GM12878 (cell line): ENCODE data around the gene EFNA1. TPM values are rescaled to one million over a fixed set of nuclear protein-coding genes. Genes with fewer than 3 reads are reported as not detected.
A peak's percentile ranks its signal among the peaks of the same experiment; 100 is the strongest.

Experiments used
- ATAC-seq: fragments of 200-7000 bp; cut with Tn5 transposase; 3 replicates; pipeline ENCODE4 v1.9.1; 2020; ENCODE audit warnings: mild to moderate bottlenecking, moderate library complexity
- BruUV-seq: library from RNA; stranded (reverse); fragments of 400-500 nt; replicated peaks from 2 replicates; lab custom pipeline; 2021; lab: Mats Ljungman, UMichigan
- CTCF ChIA-PET: fragments of 300-600 bp; sonication (Branson Sonifier 250); formaldehyde crosslinking; extraction: SDS; loops from one replicate; lab custom pipeline; 2021; ENCODE audit warnings: inconsistent platforms; lab: Yijun Ruan, JAX
- POLR2A ChIA-PET: fragments of 350-600 bp; formaldehyde crosslinking; extraction: SDS; loops from one replicate; lab custom pipeline; 2021; ENCODE audit warnings: inconsistent platforms; lab: Charles Lee
- RAD21 ChIA-PET: fragments of 300-600 bp; sonication (Branson Sonifier 250); formaldehyde crosslinking; loops from one replicate; lab custom pipeline; 2023; ENCODE audit warnings: antibody characterized with exemption; ENCODE audit not compliant: unreplicated experiment; lab: Charles Lee
- SMC1A ChIA-PET: fragments of 300-600 bp; sonication (Branson Sonifier 250); formaldehyde crosslinking; loops from one replicate; lab custom pipeline; 2023; ENCODE audit not compliant: unreplicated experiment, uncharacterized antibody; lab: Charles Lee
- DNase-seq: peaks from one replicate; pipeline ENCODE4 v3.0.0-alpha.2; 2011; ENCODE audit warnings: low read depth, low spot score
- FAIRE-seq: peaks from 3 replicates; lab custom pipeline; 2011; peaks lifted over from hg19 to GRCh38; lab: Jason Lieb, UNC
- H2AFZ ChIP-seq: 2 replicates; pipeline ENCODE4 v1.6.0; 2011; ENCODE audit warnings: low read depth, low read length, control low read depth; ENCODE audit not compliant: control insufficient read depth
- H3K27ac ChIP-seq: 2 replicates; pipeline ENCODE4 v1.5.1; 2011; ENCODE audit warnings: control low read depth; ENCODE audit not compliant: control insufficient read depth, insufficient read depth
- H3K27me3 ChIP-seq, 2 experiments: replicated peaks in 1 of 2; 2 replicates each; pipeline versions ENCODE4 v1.6.0 to v1.6.1; 2011; ENCODE audit warnings: low read length in 1 of 2; ENCODE audit not compliant: control insufficient read depth in 2 of 2, insufficient read depth in 2 of 2
- H3K36me3 ChIP-seq, 2 experiments: 2 replicates each; pipeline ENCODE4 v1.5.1; 2011; ENCODE audit warnings: low read length in 1 of 2; ENCODE audit not compliant: control insufficient read depth in 2 of 2, insufficient read depth in 2 of 2
- H3K4me1 ChIP-seq: 2 replicates; pipeline ENCODE4 v1.6.1; 2011; ENCODE audit warnings: mild to moderate bottlenecking, low read length, moderate library complexity, mixed read lengths; ENCODE audit not compliant: control insufficient read depth, insufficient read depth
- H3K4me2 ChIP-seq: 2 replicates; pipeline ENCODE4 v1.6.0; 2011; ENCODE audit warnings: control low read depth; ENCODE audit not compliant: control insufficient read depth, insufficient read depth
- H3K4me3 ChIP-seq: fragments of 200-600 bp; sonication (generic); 2 replicates; pipeline ENCODE4 v1.5.1; 2016
- H3K79me2 ChIP-seq: 2 replicates; pipeline ENCODE4 v1.6.0; 2011; ENCODE audit warnings: low read length; ENCODE audit not compliant: control insufficient read depth, insufficient read depth
- H3K9ac ChIP-seq: 2 replicates; pipeline ENCODE4 v1.8.0; 2011; ENCODE audit warnings: low read length, control low read depth, mixed read lengths; ENCODE audit not compliant: control insufficient read depth, insufficient read depth
- H3K9me3 ChIP-seq: replicated peaks from 3 replicates; pipeline ENCODE4 v1.5.1; 2011; ENCODE audit warnings: mild to moderate bottlenecking, low read length; ENCODE audit not compliant: control insufficient read depth, insufficient read depth
- H4K20me1 ChIP-seq: 2 replicates; pipeline ENCODE4 v1.6.0; 2011; ENCODE audit not compliant: control insufficient read depth, insufficient read depth
- BRCA1 ChIP-seq: IDR thresholded peaks from 2 replicates; pipeline ENCODE4 v1.6.1; 2011; ENCODE audit warnings: low read depth, low read length, improper control_type of control experiment
- EZH2 ChIP-seq: IDR thresholded peaks from 2 replicates; pipeline ENCODE4 v1.6.1; 2012; ENCODE audit warnings: low read depth, mild to moderate bottlenecking, control low read depth, inconsistent platforms, low read length, borderline replicate concordance; ENCODE audit not compliant: control insufficient read depth
- HDGF ChIP-seq: fragments of 450-650 bp; IDR thresholded peaks from 2 replicates; pipeline ENCODE4 v1.6.1; 2016; ENCODE audit warnings: antibody characterized with exemption
- IKZF1 ChIP-seq: fragments of 450-650 bp; conservative IDR thresholded peaks from 2 replicates; pipeline ENCODE4 v1.6.1; 2017; ENCODE audit warnings: antibody characterized with exemption, mild to moderate bottlenecking
- MAX ChIP-seq: IDR thresholded peaks from 2 replicates; pipeline ENCODE4 v1.6.1; 2012; ENCODE audit warnings: low read depth, low read length, improper control_type of control experiment
- MLLT1 ChIP-seq: fragments of 450-650 bp; IDR thresholded peaks from 2 replicates; pipeline ENCODE4 v1.6.1; 2016; ENCODE audit warnings: mild to moderate bottlenecking
- NBN ChIP-seq: fragments of 450-650 bp; IDR thresholded peaks from 2 replicates; pipeline ENCODE4 v1.6.1; 2016
- SUZ12 ChIP-seq: fragments of 200-600 bp; sonication (generic); IDR thresholded peaks from one replicate; pipeline ENCODE4 v1.6.1; 2018; ENCODE audit warnings: antibody characterized with exemption, mild to moderate bottlenecking; ENCODE audit not compliant: unreplicated experiment
- TARDBP ChIP-seq: IDR thresholded peaks from 2 replicates; pipeline ENCODE4 v1.6.1; 2016; ENCODE audit warnings: borderline replicate concordance
- ZNF217 ChIP-seq: fragments of 450-650 bp; IDR thresholded peaks from 2 replicates; pipeline ENCODE4 v1.6.1; 2017; ENCODE audit warnings: antibody characterized with exemption, mild to moderate bottlenecking
- WGBS: methylation state at CpG from one replicate; pipeline ENCODE4 v1.1.6; 2016; ENCODE audit warnings: low lambda C conversion rate; ENCODE audit not compliant: insufficient replicate concordance, insufficient coverage; ENCODE audit errors: missing lambda C conversion rate; 5-methylcytosine and 5-hydroxymethylcytosine counted together
- in situ Hi-C: fragments of 300-500 bp; cut with MboI; formaldehyde crosslinking; loops from 9 replicates; pipeline ENCODE4 v1.14.3; 2018; ENCODE audit warnings: mixed read lengths
- intact Hi-C: fragments of 100-400 bp; cut with micrococcal nuclease; formaldehyde crosslinking; loops from one replicate; pipeline ENCODE4 v1.14.2; 2022; ENCODE audit not compliant: unreplicated experiment
- polyA plus RNA-seq, 11 experiments: library from polyadenylated mRNA; depleted of rRNA in 4 of 11; unstranded in 6 of 11; stranded (reverse) in 5 of 11; fragments of >200 nt; fragmentation: Nextera tagmentation in 4 of 11; fragmentation: Illumina TruSeq in 1 of 11; extraction: Ambion mirVana in 4 of 11; extraction: Trizol in 1 of 11; gene quantifications; 1 replicate in 1 of 11; 2 replicates in 10 of 11; pipeline versions ENCODE4 v1.2.1 to v1.2.3, GENCODE V29; 2011 to 2016; ENCODE audit warnings: inconsistent platforms in 2 of 11, missing spikeins in 2 of 11, low read depth in 1 of 11
- total RNA-seq, 4 experiments: library from RNA; depleted of rRNA in 3 of 4; stranded (reverse); fragments of >200 nt in 3 of 4; fragmentation: Illumina TruSeq in 1 of 4; extraction: Trizol in 1 of 4; gene quantifications; 2 replicates each; pipeline versions ENCODE4 v1.2.1 to v1.2.3, GENCODE V29; 2013 to 2021
- TF ChIP-seq, protein P1 (sequence below): IDR thresholded peaks from 2 replicates; pipeline ENCODE4 v1.6.1; 2012; ENCODE audit warnings: low read depth, low read length, improper control_type of control experiment
- TF ChIP-seq, protein P2 (sequence below): fragments of 450-650 bp; IDR thresholded peaks from 2 replicates; pipeline ENCODE4 v1.6.1; 2017; ENCODE audit warnings: mild to moderate bottlenecking, moderate library complexity

EFNA1 gene
- total and polyA plus RNA-seq, 10 of the 15 experiments (the other 5 are each of a cell fraction or from before 2014, with no cell fraction given), result 0.13 to 7.5 (median 0.28) TPM; not detected in 5

GRCh38 chr1:155081472-155082300, 46.0 kb upstream of the EFNA1 start:
- CTCF ChIA-PET, result interaction anchor here (0.6 to 5.5 kb wide), 6 partner anchors 10 to 91 kb away, joined by 3 to 195 read pairs (median 4); partner anchors contain the start of genes EFNA4 and KRTCAP2
- no peak for FAIRE-seq
- no peak overlapping the region for H3K9ac ChIP-seq
- TF ChIP-seq HDGF (peak; percentile 48; the same call in 1 of the 2 replicates), BRCA1 (no peak), IKZF1 (no peak), NBN (0 out of 2 replicates have a peak, but pooled peaks have one; percentile 20), ZNF217 (no peak), MAX (peak; percentile 70), SUZ12 (peak; percentile 43), MLLT1 (no peak), TARDBP (no peak), EZH2 (peak; percentile 97; the same call in 1 of the 2 replicates)
- TF ChIP-seq, protein P1, sequence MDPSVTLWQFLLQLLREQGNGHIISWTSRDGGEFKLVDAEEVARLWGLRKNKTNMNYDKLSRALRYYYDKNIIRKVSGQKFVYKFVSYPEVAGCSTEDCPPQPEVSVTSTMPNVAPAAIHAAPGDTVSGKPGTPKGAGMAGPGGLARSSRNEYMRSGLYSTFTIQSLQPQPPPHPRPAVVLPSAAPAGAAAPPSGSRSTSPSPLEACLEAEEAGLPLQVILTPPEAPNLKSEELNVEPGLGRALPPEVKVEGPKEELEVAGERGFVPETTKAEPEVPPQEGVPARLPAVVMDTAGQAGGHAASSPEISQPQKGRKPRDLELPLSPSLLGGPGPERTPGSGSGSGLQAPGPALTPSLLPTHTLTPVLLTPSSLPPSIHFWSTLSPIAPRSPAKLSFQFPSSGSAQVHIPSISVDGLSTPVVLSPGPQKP, result no peak
- TF ChIP-seq, protein P2, sequence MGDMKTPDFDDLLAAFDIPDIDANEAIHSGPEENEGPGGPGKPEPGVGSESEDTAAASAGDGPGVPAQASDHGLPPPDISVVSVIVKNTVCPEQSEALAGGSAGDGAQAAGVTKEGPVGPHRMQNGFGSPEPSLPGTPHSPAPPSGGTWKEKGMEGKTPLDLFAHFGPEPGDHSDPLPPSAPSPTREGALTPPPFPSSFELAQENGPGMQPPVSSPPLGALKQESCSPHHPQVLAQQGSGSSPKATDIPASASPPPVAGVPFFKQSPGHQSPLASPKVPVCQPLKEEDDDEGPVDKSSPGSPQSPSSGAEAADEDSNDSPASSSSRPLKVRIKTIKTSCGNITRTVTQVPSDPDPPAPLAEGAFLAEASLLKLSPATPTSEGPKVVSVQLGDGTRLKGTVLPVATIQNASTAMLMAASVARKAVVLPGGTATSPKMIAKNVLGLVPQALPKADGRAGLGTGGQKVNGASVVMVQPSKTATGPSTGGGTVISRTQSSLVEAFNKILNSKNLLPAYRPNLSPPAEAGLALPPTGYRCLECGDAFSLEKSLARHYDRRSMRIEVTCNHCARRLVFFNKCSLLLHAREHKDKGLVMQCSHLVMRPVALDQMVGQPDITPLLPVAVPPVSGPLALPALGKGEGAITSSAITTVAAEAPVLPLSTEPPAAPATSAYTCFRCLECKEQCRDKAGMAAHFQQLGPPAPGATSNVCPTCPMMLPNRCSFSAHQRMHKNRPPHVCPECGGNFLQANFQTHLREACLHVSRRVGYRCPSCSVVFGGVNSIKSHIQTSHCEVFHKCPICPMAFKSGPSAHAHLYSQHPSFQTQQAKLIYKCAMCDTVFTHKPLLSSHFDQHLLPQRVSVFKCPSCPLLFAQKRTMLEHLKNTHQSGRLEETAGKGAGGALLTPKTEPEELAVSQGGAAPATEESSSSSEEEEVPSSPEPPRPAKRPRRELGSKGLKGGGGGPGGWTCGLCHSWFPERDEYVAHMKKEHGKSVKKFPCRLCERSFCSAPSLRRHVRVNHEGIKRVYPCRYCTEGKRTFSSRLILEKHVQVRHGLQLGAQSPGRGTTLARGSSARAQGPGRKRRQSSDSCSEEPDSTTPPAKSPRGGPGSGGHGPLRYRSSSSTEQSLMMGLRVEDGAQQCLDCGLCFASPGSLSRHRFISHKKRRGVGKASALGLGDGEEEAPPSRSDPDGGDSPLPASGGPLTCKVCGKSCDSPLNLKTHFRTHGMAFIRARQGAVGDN, result 0 out of 2 replicates have a peak, but pooled peaks have one; percentile 36

More at GRCh38 chr1:155081472-155082300, 46.0 kb upstream of the EFNA1 start:
- intact Hi-C loops (loop anchor here (10.0 kb wide), 1 partner anchor 597 kb away; no protein-coding TSS in a partner anchor), in situ Hi-C loops (no loop called here)
- Histone ChIP-seq H2AFZ (no peak overlapping the region), H3K27me3 (peaks cover 23 to 26% of the 10 kb centered on the region in 2 experiments), H3K4me2 (peak overlapping the region; percentile 65), H3K4me3 (0 out of 2 replicates have a peak overlapping the region, but pooled peaks have one; percentile 0), H3K4me1 (peaks cover 42% of the 10 kb centered on the region), H3K9me3 (no peaks in the 10 kb centered on the region), H3K27ac (no peak overlapping the region), H3K36me3 (no peaks in the 10 kb centered on the region), H3K79me2 (no peaks in the 10 kb centered on the region), H4K20me1 (no peaks in the 10 kb centered on the region)
- no peak for DNase-seq
- ChIA-PET POLR2A (no interaction called here), RAD21 (interaction anchor here (1.6 kb wide), 2 partner anchors 17 to 18 kb away, joined by 3 to 6 read pairs; partner anchors contain the start of gene EFNA4), SMC1A (interaction anchor here (0.9 to 1.7 kb wide), 3 partner anchors 18 to 27 kb away, joined by 4 to 8 read pairs (median 4); partner anchors contain the start of gene EFNA4)
- ATAC-seq, result no peak
- 3% methylated on average over 63 of the region's 68 CpGs for WGBS
- no TSS peak for BruUV-seq
